Stromal cell of bone marrow (primary cell): ENCODE data around the gene NFKB1.

ENCODE experiments used
- DNase-seq: peaks from one replicate; pipeline ENCODE4 v3.0.0-alpha.2; 2012; ENCODE audit warnings: low read depth

NFKB1 gene

DNA sequence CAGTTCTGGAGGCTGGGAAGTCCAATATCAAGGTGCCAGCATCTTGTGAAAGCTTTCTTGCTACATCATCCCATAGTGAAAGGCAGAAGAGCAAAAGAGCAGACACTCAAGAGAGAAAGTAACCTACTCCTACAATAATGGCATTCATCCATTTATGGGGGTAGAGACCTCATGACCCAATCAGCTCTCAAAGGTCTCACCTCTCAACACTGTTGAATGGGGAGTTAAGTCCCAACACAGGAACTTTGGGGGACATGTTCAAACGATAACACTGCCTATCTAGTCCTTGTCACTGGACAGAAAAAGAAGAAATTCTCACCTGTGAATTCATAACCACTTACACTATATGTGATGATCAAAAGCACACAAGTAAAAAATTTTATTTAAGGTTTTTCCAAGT, 6.6 kb upstream of the NFKB1 start:
- no peak for DNase-seq

DNA sequence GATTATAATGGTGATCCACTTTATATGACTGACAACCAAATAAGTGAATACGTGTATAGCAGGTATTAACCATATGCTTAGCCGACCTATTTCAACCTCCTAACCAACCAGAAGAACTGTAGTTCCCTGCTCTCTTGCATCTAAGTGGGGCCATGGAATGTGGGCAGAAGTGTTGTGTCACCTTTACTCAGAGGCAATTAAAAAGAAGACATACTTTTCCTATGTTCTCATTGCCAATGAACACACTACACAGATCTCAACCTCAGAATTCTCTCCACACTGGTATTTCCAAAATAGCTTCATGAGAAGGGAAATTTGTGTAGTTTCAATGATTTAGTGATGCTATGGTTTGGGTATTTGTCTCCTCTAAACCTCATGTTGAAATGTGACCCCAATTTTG, 3.2 kb upstream of the NFKB1 start:
- DNase-seq: no peak

DNA sequence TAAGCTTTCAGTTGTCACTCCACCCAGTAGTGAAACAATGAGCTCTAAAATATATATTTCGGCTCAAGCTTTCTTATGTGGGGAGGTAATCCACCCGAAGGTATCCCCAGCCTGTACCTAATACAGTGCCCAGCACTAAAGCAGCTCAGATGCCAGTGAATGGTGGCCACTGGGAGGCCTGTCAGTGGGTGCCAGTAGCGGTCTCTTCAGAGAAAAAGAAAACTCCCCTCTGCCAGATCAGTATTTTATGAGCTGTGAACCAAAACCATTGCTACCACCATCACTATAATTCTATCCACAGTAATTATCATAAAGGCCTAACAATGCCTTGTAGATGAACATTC, 835 bp upstream of the NFKB1 start:
- no peak for DNase-seq

DNA sequence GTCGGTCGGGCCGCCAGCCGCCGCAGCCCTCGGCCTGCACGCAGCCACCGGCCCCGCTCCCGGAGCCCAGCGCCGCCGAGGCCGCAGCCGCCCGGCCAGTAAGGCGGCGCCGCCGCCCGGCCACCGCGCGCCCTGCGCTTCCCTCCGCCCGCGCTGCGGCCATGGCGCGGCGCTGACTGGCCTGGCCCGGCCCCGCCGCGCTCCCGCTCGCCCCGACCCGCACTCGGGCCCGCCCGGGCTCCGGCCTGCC, 213 bp downstream of the NFKB1 start:
- no peak for DNase-seq

DNA sequence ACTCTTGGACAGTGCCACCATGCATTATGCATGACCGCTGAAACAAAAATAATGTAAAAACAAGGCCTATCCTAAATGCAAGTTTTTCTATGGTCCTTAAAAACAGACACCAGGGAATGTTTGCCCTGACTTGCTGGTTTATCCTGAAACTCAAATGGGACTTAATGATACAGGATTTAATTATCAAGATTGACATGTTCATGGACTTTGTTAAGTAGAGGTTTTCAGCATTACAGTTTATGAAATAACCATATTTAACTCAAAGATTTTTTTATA, 1.3 kb downstream of the NFKB1 start:
- DNase-seq: no peak

DNA sequence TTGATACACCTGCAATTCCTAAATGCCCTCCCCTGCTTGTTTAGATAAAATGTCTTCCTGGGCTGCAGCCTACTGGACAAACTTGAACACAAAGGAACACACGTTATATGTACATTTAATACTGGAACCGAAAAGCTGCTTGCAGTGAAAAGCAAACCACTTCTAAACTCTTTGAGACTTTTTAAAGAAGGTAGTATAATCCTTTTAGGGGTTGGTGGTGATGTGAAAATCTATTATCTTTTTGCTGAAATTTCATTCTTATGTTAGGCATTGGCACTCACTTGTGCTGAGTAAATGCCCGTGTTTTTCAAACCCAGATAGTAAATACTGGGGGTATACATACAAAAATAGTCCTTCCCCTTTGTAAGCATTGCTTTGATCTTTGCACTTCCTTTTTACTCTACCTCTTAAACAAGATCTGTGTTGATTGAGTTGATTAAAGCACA, 2.2 kb downstream of the NFKB1 start:
- DNase-seq: no peak

DNA sequence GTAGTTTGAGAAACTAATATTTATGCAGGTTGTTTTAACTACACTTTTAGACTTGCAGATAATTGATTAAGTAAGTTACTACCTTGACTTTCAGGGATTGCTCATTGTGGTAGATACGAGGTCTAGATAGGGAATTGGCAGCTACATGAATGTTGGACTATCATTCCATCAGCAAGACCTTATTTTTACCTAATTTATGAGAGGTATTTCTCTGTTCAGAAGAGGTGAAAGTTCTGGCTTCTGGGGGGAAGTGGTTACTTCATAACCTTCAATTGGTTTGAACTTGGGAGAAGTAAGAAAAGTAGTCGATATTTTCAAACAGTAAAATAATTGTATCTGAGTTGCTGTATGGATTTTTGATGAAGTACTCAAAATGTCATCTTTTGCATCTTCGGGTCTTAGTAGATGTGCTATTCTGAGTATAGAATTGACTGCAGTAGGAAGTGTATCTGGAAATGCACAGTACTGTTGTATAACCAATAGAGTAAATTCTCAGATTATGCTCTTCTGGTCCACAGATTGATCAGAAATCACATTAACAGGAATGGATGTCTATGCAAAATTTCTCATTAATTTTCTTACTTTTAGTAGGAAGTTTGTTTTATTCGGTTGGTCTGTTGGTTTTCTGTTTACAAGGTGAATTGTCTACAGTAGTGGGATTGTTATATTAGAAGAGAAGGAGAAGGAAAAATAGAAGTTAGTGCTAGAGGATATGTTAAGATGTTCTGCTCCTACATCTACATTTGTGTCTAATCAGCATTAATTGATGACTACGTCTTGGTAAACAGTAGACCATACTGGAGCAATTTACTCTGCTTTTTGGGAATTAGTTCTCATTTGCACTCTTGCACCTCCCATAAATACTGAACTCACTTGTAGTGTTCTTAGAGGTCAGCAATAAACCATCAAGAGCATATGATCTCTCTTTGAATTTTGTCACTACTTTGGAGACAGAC, 3.0 kb downstream of the NFKB1 start:
- no peak for DNase-seq

DNA sequence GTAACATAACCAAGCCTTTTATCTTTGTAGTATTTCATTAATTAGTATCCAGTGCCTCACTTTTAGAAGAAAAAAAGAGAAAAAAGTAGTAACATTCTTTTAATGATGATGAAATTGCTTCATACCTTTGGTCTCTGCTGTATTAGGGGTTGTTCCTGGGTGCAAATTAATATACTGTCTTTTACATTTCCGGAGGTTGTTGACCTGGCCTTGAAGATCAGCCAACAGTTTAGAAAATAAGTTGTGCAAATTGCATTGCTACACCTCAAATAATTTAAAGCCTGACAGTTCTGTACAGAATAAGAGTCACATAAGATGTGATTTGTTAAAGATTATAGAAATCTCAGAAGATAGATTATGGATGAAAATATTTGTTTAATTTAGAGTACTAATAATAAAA, 3.8 kb downstream of the NFKB1 start:
- no peak for DNase-seq

DNA sequence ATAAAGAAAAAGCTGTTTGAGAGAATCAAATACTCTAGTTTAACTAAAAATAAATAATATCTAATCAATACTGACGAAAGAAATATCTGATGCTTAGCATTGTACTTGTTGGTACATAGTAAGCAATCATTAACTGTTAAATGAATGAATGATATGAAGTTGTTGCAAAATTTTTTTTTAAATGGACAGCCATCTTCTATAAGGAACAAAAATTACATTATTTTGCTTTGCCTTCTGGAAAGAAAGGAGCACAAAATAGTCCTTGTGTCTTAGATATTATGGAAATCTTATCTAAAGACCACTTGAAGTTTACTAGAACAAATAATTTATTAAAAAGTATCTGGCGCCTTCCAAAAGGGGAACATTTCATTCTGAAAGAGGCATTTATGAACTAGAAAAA, 4.5 kb downstream of the NFKB1 start:
- no peak for DNase-seq

DNA sequence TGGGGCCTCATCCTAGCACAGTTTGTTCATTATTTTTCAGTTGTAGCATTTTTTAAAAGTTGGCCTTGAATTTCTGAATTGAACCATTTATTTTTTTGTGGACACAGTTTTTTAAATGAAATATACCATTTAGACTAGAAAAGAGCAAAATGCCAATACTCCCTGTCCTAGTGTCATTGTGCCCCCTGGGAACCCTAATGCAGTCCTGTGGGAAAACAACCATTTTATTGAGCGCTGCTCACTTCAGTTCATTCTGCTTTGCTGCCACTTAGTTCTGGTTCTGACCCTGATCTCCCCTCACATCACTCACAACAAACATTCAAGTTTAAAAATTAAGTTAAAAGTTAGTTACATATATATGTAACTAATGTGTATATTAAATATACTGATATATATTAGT, 5.4 kb downstream of the NFKB1 start:
- no peak for DNase-seq

DNA sequence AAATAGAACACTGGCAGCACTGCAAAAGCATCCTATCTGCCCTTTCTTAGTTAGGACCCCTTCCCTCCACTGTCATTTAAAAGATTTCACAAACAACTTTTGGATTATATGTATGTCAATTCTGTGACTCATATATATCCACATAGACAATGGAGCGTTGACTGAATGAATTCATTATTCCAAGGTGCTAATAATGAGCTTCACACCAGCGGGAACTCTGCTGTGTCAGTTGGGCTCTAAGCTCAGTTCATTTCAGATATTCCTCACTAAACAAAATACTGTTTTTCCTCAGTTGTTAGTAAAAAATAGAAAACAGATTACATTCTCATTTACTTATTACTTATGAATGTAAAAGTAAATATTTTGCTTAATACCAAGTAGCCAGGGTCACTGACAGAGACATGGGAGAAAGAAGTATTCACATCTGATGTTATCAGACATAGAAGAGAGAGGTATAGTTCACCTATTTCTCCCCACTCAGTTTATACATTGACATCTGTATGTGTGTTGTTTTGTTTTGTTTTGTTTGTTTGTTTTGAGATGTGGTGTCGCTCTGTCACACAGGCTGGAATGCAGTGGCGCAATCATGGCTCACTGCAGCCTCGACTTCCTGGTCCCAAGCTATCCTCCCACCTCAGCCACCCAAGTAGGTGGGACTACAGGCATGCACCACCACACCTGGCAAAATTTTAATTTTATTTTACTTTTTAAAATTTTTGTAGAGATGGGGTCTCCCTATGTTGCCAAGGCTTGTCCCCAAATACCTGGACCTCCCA, 10.9 kb downstream of the NFKB1 start:
- no peak for DNase-seq

DNA sequence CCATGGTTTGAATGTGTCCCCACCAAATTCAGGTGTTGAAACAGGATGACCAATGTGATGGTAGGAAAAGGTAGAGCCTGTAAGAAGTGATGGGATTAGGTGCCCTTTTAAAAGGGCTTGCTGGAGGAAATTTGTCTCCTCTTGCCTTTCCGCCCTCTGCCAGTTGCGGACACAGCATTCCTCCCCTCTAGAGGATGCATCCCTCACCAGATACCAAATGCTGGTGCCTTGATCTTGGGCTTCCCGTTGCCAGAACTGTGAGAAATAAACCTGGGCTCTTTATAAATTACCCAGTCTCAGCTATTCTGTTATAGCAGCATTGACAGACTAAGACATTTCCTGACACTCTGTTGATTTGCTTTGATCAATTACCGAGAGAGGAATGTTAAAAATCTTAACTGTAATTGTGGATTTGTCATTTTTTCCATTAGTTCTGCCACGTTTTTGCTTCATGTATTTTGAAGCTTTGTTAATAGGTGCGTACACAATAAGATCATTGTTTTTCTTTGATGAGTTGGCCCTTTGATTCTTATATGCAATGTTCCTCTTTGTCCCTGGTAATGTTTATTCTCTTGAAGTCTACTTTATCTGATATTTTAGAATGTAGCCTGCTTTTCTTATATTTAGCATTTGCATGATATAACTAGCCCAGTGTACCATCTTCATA, 13.3 kb downstream of the NFKB1 start:
- DNase-seq: no peak

DNA sequence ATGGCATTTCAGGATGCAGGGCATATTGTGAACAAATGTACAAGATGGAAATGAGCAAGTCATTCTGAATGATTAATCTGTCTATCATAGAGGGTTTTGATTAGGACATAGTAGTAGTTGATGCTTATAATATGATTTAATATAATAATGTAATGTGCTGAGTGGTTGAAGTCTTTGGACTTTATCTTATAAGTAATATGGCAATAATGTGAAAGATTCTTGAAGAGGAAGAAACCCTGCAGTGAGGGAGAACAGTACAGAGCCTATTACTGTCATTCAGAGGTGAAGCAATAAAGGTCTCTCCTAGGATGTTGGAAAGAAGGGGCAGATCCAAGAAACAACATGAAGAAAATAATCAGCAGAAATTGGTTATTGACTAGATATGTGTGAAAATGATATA, 16.6 kb downstream of the NFKB1 start:
- DNase-seq: no peak

DNA sequence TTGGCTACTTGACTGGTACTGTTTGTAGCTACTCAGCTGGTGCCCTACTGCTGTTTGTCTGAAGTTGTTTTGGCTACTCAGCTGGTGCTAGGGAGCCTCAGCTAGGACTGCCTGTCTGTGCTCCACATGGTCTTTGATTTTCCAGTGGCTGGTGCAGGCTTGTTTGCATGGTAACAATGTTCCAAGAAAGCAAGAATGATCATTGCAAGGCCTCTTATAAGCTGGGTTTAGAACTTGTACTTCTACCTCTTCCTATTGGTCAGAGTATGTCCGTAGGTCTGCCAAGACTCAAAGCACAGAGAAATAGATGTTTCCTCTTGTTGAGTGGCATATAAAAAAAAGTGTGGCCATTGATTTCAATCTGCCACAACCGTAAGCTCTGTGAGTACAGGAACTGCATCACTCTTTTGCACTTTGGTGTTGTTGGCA, 17.6 kb downstream of the NFKB1 start:
- DNase-seq: no peak

DNA sequence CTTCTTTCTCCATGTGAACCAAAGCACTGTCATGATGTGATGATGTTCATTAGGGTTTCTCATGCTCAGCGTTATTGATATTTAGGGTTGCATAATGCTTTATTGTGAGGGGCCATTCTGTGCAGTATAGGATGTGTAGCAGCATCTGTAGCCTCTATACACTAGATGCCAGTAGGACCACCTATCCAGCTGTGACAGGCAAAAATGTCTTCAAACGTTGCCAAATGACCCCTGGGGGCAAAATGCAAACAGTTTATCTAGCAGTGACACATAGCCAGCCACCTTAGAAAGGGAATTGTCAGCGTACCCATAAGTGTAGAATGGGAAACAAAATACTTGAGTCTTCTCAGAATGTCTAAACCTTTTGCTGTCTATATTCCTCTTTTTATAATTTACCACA, 18.8 kb downstream of the NFKB1 start:
- DNase-seq: no peak

DNA sequence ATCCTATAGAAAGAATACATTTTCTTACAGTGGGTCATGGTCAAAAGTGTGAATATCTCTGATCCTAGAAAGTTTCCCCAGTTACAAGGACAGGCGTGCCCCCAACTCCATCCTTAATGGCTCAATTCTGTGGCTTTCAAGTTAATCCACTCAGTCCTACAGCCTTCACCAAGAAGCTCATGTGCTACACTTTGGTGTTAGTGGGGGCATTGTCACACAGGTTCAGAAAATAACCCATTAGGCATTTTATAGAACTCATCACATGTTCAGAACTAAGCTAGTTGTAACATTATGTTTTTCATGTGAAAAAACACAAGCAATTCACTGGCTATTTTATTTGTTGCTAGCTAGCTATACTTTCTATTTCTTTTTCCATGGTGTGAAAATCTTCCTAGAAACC, 20.4 kb downstream of the NFKB1 start:
- DNase-seq: no peak

DNA sequence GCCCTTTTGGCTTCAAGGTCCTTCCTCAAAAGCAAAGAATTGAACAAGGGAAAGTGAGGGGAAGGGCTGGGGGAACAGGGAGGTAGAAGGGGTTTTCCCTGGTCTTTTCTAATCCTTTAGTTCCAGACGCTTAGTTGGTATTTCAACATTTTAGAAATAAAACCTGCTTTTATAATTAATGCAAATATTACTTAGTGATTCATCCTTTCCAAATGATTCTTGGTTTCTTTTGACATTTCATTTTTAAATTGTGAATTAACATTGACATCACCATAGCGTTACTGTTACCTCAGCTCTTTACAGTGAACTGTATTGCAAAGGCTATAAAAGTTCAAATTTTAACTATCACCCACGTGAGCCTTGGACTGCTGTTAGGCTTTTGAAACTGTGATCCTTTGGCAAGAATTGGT, 20.9 kb downstream of the NFKB1 start:
- peak; percentile 2 for DNase-seq

DNA sequence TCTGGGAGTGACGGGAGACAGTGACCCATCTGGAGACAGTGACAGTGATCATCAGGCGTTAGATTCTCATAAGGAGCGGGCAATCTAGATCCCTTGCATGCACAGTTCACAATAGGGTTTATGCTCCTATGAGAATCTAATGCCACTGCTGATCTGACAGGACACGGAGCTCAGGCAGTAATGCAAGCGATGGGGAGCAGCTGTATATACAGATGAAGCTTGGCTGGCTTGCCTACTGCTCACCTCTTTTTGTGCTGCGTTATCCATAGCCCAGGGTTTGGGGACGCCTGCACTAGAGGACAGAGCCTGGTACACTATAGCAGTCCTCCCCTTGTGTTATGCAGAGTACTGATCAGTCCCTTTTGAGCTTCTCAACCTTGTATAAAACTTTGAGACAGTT, 23.5 kb downstream of the NFKB1 start:
- no peak for DNase-seq

DNA sequence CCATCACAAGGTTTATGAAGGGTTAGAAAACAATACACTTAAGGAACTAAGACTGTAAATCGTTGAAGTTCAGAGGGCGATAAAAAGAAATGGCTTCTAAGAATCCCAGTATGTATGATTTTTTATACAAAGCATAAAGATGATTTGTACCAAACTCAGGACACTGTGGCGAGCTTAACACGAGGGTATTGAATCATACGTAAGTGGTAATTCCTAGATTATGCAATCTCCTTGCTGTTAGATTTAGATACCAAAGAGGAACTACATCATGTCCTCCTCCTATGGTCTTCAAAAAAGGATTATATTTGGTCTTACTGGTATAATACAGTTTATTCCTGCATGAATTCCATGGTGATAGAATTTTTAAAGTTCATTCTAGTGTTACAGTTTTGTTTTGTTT, 23.9 kb downstream of the NFKB1 start:
- DNase-seq: no peak

DNA sequence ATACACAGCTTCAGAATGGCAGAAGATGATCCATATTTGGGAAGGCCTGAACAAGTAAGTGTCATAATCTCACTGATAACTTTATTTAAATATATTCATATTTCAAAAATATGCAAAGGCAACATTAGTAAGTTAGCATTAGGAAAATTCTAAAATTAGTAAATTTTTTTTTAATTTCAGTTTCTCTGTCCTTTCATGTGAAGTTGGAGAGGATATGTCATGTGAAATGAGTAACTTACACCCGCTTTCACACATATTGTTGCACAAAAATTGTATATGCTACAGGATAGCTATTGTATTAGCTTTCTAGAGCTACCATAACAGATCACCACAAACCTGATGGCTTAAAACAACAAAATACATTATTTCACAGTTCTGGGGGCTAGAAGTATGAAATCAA, 24.3 kb downstream of the NFKB1 start:
- no peak for DNase-seq

DNA sequence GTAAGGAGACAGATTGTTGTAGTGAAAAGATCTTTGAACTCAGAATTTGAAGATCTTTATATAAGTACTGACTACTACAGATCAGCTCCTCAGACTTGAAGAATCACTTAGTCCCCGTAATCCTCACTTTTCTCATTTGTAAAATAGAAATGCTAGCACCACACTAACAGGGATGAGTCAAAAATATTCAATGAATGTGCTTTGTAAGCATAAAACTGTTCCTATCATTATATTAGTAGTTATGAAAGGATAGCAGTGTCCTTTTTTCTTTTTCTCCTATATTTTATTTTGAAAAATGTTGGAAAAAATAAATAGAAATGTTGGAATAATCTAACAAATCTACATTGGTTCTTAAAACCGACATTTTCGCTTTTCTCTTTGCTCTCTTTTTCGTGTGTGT, 25.4 kb downstream of the NFKB1 start:
- DNase-seq: no peak

DNA sequence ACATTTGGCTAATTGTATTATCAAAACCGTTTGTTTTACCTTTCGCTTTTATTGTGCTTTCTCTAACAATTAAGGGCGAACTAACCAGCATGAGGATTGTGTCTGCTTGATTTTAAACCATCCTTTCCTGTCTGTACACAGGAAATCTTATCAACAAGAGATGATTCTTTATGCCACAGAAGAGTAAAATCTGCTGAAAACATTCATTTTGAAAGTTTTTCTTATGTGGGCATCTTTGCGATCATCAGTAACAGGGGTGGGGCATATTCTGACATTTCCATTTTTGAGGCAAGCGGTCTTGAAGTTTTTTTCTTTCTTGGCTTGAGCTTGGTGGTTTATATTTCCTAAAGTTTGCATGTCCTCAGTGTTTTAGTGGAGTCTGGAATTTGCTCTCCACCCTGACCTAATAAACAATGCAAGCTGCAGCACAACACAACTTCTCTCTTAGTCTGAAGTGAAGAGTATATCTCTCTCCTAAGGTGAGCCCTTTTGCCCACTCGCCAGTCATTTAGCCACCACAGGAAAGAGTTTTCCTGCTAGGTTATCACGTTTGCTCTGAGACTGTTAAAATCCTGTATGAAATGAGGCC, 26.6 kb downstream of the NFKB1 start:
- no peak for DNase-seq

DNA sequence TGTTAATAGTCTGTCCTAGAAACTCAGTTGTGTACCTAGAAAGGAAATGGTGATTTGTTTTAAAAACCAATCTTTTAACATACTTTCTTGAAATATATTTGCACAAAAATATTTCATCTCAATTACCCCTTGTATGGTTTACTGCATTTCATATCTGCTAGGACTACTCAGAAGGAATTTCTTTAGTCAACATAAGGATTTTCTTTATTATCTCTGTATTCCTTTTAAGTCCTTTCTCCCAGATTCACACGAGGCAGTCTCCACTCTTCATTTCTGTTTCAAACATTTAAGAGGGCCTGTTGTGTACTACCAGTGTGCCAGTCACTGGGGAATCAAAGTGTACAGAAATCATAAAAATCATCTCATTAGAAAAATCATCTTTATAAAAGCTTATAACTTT, 28.8 kb downstream of the NFKB1 start:
- no peak for DNase-seq
